HTERT RPE-1 (cell line): ENCODE data around the gene MRGPRE.

ENCODE experiments used
- in situ Hi-C: fragments of 300-500 bp; cut with MboI; formaldehyde crosslinking; loops from 4 replicates; pipeline ENCODE4 v1.14.3; 2020; ENCODE audit warnings: low sequenced_read_pairs

Gene MRGPRE

GRCh38 chr11:3226846-3227567 lies 5.2 kb downstream of the MRGPRE start:
- in situ Hi-C loops, result no loop called here

DNA sequence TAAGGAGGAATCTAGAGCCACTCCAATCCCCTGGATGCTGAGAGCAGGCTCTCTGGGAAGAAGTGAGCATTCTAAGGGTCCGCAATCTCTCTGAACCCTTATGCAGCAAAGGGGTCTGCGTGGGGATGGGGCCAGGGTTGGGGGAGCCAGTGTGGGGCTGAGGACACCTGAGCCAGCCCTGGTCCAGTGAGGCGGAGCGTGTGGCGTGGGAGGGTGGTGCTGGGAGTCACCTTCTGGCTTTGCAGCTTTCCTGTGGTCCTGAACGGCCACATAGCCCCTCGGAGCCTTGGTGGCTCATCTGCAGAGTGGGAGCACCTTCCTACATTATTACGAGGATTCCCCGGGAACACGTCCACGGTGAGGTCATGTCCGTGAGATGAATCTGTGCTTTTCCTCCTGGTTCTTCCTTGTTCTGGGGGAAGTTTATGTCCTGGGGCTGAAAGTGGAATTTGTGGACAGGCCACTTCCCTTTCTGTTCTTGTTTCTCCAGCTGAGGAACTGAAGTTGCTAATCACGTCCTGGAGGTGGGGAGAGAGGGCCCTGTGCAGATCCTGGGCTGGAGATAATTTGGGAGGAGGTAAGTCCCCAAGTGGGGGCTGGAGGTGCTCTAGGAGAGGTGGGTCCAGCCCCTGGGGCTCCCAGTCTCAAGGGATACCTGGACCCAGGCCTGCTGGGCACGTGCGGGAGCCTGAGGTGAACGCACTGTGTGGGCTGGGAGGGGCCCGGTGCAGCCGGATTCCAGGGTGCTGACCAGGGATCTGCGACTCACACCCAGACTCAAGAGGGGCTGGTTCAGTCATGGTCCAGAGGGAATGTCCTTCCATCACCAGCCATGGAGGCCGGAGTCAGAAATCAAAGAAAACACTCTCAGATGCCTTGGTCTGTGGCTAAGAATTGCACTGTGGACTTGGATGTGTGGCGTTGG lies 6.1 kb downstream of the MRGPRE start:
- in situ Hi-C loops, result no loop called here

GRCh38 chr11:3225159-3225758 lies 7.0 kb downstream of the MRGPRE start:
- in situ Hi-C loops, result no loop called here

DNA sequence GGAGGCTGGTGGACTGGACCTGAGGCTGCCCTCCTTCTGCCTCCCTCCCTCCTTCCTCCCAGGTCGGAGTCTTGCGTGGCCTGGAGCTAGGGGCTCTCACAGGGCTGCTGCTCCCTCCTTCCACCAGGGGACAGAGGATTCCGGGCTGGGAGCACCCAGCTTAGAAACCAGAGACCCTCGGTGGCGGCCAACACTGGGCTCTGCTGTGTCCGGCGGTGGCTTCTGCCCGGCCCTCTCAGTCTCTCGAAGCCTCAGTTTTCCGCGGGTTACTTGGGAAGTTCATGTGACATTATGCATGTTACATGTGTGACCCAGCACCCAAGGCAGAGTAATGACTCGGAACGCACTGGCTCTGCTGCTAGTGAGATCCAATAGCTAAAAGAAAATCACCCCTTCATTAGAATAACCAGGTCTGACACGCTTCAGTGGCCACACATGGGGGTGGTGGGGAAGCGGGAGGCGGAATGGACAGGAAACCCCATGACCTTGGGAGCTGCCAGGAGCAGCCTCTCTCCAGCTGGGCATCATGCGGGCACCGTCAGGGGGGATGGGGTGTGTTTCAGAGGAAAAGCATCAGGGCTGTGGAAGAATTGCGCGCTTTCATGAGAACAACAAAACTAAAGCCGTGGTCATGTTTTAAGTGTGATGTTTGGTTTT lies 7.7 kb downstream of the MRGPRE start:
- in situ Hi-C loops, result no loop called here

- in situ Hi-C loops, result no loop called here
These were observed 8.3 kb downstream of the MRGPRE start for GRCh38 chr11:3223932-3224381.

DNA sequence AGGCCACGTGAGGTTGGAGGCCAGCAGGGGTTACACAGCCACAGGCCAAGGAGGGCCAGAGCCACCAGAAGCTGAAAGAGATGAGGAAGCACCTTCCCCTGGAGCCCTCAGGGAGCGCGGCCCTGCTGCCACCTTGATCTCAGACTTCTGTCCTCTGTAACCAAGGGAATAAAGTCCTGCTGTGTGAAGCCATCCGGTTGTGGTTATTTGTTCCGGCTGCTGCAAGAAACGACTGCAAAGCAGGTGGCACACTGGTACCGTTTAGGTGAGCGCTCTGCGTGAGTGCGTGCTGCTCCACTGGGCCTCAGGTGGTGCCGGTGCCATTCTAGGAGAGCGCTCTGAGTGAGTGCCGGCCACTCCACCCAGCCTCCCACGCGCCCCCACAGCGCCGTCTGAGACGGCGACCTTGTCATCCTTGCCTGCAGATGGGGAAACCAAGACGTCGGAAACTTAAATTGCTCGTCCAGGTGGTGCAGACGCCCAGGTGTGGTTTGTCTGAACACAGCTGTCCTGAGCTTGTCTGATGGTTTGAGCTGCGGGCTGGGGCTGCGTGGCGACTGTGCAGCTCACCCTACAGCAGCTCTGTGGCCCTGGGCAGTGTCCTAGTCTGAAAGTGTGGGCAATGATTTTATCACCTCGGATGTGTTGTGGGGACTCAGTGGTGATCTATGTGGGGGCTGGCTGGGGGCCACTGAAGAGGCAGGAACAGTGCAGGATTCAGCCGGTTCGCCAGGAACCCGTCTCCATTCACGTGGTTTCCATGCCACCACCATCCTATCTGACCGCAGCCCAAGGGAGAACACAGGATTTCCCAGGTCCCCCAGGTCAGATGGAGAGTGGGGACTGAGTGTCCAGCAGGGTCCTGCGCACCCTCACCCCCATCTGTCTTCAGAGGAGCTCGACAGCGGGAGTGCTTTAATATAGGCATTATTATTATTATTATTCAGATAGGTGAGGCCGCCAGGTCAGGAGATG lies 9.0 kb downstream of the MRGPRE start:
- in situ Hi-C loops, result no loop called here

DNA sequence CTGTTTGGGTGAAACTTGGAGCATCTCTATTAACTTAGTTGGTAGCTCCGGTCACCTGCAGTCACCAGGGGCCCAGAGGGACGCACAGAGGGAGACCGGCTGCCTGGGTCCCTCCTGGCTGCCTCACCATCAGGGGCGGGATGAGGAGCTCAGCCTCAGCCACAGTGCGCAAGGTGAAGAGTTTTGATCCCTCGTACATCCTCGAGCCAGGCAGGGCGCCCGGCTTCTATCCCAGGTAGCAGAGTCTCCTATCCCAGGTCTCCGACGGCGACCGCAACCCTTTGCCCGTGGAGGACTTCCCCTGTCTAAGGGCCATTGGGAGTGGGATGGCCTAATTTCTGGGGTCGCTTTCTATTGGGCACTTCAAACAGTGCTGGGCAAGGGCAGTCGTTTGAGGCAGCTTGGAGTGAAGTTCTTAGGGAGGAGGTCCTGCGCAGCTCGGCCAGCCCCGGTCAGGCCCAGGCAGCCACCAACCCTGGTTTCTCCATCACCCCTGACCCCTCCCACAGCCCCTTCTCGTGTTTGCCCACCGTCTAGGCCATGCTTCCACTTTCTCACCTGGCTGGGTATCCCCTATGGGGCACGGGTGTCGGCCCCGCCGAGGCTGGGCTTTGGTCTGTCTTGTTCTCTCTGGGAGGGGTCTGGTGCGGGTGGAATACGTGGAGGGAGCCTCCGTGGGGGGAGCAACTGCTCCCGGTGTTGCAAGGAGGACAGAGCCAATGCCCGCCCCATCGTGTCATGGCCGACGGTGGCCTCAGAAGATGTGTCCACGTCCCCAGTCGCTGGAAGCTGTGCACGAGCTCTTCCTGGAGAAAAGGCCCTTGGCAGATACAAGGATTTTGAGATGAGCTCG lies 10.0 kb downstream of the MRGPRE start:
- in situ Hi-C loops, result no loop called here

DNA sequence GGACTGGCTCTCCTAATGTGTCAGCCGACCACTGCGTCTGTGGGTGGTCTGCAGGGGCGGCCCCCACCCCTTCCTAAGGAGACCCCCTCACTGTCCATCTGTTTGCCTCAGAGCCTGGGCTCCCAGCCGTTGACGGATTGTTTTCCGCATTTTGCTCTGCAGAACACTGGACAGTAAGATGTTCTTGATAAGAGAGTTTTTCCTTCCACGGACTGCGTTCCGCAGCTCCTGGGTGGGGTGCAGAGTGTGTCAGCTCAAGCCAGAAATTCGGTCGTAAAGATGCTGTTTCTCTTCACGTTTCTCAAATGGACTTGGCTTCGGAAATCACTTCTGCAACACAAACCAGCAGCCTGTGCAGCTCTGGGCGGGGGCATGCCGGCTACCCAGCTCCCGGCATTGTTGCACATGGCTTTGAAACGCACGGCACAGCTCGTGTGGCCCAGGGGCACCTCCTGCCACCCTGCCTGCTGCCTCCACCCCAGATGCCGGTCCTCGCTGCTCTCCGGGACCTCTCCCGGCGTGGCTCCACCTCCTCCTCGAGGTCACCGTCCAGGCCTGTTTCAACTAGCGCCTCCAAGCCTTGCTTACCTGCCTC lies 10.7 kb downstream of the MRGPRE start:
- in situ Hi-C loops, result no loop called here

GRCh38 chr11:3220521-3221407 lies 11.5 kb downstream of the MRGPRE start:
- in situ Hi-C loops, result no loop called here

DNA sequence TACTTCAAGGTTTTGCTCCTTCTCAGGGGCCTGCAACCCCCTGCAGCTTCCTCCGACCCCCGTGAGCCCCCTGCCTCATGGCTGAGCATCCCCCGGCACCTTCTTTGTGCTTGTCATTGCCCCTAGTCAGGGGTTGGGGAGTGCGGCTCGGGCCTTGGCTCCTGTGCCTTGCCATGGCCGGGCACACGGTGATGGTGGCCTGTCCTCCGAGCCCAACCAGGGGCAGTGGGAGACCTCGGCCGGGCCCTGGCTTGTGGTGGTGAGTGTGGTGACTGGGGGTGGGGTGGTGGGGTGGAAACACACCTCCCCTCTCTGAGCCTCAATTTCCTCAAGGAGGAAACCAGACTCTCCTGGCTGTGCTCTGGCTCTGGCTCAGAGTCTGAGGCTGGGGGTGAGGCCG lies 12.1 kb downstream of the MRGPRE start:
- in situ Hi-C loops, result no loop called here

- in situ Hi-C loops, result no loop called here
These were observed 12.8 kb downstream of the MRGPRE start for GRCh38 chr11:3219281-3219892.

GRCh38 chr11:3218483-3219280 lies 13.5 kb downstream of the MRGPRE start, which contains the start of gene MRGPRG:
MRGPRG (minus strand) TSS chr11:3218813; CDS start chr11:3218813, 0 bp downstream.
- in situ Hi-C loops, result no loop called here

- in situ Hi-C loops, result no loop called here
These were observed 14.3 kb downstream of the MRGPRE start for GRCh38 chr11:3217818-3218482.

GRCh38 chr11:3216027-3216525 lies 16.1 kb downstream of the MRGPRE start:
- in situ Hi-C loops, result no loop called here

DNA sequence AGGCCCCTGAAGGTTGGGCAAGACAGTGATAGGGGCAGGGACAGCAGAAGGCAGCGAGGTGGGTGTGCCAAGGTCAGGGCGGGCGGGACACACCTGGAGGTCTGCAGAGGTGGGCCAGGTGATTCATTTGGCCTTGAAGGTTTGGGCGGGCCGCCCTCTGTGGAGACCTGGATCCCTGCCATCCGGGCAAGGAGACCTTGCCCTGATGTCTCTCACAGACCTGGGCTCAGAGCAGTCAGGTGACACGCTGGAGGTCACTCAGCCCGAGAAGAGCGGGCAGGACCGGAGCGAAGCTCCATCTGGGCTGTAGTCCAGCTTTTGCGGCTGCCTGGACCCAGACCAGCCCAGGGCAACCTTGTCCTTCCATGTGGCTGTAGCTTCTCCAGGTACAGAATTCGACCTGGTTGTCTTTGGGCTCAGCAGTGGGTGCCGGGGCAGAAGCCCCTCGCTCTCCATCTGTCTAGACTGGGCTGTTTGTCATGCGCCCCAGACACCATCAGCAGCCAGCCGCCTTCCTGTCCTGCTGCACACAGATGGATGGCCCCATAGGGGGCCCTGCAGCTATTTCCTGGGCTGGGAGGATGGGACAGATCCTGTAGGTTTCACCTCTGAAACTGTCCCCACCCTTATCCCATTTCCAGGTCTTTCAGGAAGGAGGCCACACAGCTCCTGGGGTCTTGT lies 16.7 kb downstream of the MRGPRE start:
- in situ Hi-C loops, result no loop called here
